NCI-H1105 treated with DMSO at 0.1 percent for 48 hours (cell line): ENCODE measurements around the gene SPATA4.

Experiments
- DNase-seq: peaks from one replicate; lab custom pipeline; 2025; lab: John Stamatoyannopoulos, UW

SPATA4 gene

GRCh38 chr4:176189891-176190795 is 5.2 kb downstream of the SPATA4 start:
- DNase-seq = no peak

GRCh38 chr4:176188654-176189053 is 6.7 kb downstream of the SPATA4 start:
- no peak for DNase-seq

GRCh38 chr4:176187624-176188023 is 7.8 kb downstream of the SPATA4 start:
- no peak for DNase-seq

DNA sequence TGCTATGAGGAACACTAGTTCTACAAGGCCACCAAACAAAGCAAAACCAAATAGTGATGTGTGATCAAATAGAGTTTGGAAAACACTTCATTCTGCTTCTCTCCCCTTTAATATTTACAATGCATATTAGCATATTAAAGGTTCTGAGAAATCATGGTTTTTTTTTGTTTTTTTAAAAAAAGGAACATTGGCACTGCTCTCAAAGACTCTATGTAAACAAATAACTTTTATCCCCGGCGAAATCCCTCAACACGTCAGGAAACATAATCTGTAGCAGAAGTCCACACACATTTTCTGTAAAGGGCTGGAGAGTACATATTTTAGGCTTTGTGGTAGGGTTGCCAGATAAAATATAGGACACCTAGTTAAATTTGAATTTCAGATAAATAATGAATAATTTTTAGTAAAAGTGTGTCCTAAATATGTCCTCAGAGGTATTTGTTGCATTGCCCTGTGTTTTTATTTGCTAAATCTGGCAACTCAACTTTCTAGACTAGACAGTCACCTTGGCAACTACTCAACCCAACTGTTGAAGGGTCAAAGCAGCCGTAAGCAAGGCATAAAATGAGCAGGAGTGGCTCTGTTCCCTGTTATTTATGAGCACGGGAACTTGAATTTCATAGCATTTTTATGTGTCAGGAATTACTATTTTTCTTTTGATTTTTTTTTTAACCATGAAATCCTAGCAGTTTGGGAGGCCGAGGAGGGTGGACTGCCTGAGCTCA is 8.6 kb downstream of the SPATA4 start:
- no peak for DNase-seq

GRCh38 chr4:176186067-176186466 is 9.3 kb downstream of the SPATA4 start:
- no peak for DNase-seq

GRCh38 chr4:176185051-176185450 is 10.3 kb downstream of the SPATA4 start:
- DNase-seq = no peak

- DNase-seq = no peak
Measured at GRCh38 chr4:176163041-176163440, 32.3 kb downstream of the SPATA4 start.

DNA sequence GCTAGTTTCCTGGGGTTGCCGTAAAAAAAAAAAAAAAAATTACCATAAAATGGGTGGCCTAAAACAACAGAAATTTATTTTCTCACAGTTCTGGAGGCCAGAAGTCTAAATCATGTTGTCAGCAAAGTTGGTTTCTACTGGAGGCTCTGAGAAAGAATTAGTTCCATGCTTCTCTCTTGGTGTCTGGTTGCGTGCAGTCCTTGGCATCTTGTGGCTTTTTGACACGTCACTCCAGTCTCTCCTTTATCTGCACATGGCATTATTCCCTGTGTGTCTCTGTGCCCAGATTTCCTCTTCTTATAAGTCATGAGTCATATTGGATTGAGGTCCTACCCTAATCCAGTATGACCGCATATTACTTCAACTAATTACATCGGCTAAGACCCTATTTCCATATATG is 38.7 kb downstream of the SPATA4 start:
- DNase-seq = no peak

DNA sequence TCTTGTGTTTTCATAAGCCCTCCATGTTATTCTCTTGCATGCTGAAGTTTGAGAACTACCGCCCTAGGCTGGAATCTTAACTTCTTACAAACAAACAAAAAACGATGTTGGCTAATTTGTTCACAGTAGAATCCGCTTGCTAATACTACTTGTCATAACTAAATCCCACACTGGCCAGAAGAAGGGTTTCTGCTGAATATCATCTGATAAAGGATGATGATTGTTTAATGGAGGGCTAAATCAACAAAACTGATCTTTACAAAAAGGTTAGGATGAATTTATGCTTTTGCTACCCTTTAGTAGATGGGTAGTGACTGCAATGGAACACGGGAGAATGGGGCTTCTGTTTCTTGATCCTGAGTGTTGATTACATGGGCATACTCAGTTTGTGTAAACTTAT is 42.3 kb downstream of the SPATA4 start:
- no peak for DNase-seq

DNA sequence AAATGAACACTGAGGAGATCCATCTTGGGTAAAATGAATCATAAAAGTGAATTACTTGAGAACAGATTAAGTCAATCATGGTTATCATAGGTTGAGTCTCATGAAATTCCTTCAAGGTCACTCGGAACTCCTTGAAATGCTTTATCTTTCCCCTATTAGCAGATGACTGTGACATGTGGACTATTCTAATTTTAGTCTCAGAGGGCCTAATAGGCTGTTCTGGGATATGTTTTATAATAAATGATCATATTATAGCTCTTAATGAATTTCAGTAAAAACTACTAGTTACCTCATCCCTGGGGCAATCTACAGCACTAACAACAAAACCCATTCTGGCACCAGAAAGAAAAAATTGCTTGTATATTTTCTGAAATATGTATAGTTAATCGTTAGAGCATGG is 44.7 kb downstream of the SPATA4 start:
- no peak for DNase-seq

GRCh38 chr4:176150356-176150682 is 45.1 kb downstream of the SPATA4 start:
- DNase-seq = no peak

GRCh38 chr4:176149680-176150355 is 45.6 kb downstream of the SPATA4 start:
- no peak for DNase-seq

DNA sequence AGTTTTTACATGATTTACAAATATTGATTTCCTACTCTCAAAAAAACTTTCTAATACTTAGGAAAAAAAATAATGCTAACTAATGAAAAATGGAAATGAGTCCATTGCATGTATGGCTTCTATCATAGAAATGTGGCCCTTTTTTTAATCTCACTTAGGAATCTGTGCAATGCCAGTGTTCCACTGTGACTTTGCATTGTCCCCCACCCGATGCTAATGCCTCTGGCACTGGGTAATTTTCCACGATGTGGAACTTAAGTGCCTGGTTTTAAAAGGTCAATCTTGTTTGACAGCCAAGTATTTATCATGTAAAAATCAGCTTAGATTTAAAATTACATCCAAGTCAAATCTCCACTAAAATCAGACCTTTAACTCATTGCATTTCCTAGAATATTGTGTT is 53.1 kb downstream of the SPATA4 start:
- DNase-seq = no peak

GRCh38 chr4:176139518-176139917 is 55.9 kb downstream of the SPATA4 start:
- DNase-seq = no peak

- no peak for DNase-seq
Measured at GRCh38 chr4:176137631-176138030, 57.8 kb downstream of the SPATA4 start.

DNA sequence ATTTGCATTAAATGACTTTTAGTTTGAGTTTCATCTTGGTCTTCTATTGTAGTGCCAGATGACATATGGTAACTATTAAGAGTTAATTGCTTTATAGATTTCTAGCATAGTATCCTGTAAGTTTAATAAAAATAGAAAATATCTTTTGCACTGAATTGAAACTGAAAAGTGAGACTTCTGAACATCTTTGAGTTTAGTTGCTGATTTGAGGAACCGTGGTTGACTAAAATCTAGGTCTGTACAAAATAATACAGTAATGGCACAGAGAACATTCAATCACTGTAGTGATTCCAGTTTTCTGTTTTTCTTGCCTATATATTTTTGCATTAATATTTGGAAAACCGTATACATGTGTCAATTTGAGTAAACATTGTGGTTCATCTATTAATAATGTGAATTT is 60.7 kb downstream of the SPATA4 start:
- no peak for DNase-seq
